Panc1 (cell line): ENCODE data around the gene ADGRV1. TPM values are rescaled to one million over a fixed set of nuclear protein-coding genes. Genes with fewer than 3 reads are reported as not detected.

Experiments
- ATAC-seq: fragments of 200-7000 bp; cut with Tn5 transposase; 2 replicates; pipeline ENCODE4 v1.9.1; 2020; ENCODE audit warnings: mild to moderate bottlenecking, moderate library complexity
- BruUV-seq: library from RNA; stranded (reverse); fragments of 400-500 nt; replicated peaks from 2 replicates; lab custom pipeline; 2021; lab: Mats Ljungman, UMichigan
- CTCF ChIA-PET: fragments of 300-600 bp; sonication (Branson Sonifier 250); formaldehyde crosslinking; loops from one replicate; lab custom pipeline; 2022; ENCODE audit warnings: antibody characterized with exemption; lab: Charles Lee
- POLR2A ChIA-PET: fragments of 300-600 bp; sonication (Branson Sonifier 250); formaldehyde crosslinking; loops from one replicate; lab custom pipeline; 2022; ENCODE audit warnings: antibody characterized with exemption; lab: Charles Lee
- DNase-seq: peaks from one replicate; pipeline ENCODE4 v3.0.0-alpha.2; 2010; ENCODE audit warnings: low read depth, low spot score
- H3K27ac ChIP-seq: 2 replicates; pipeline ENCODE4 v1.5.1; 2011; ENCODE audit warnings: mild to moderate bottlenecking, low read length, inconsistent platforms
- H3K27me3 ChIP-seq: fragments of 200-500 bp; sonication (Bioruptor generic); 2 replicates; pipeline ENCODE4 v1.6.0; 2014; ENCODE audit warnings: low read length, inconsistent platforms; ENCODE audit not compliant: control insufficient read depth, insufficient read depth
- H3K36me3 ChIP-seq: fragments of 200-500 bp; sonication (Bioruptor generic); 2 replicates; pipeline ENCODE4 v1.5.1; 2014; ENCODE audit warnings: inconsistent platforms, mild to moderate bottlenecking, low read length, moderate library complexity; ENCODE audit not compliant: control insufficient read depth, insufficient read depth
- H3K4me1 ChIP-seq: 2 replicates; pipeline ENCODE4 v1.5.1; 2011; ENCODE audit warnings: inconsistent platforms, mild to moderate bottlenecking, low read length, moderate library complexity; ENCODE audit not compliant: control insufficient read depth, insufficient read depth
- H3K4me3 ChIP-seq, 2 experiments: 2 replicates each; pipeline ENCODE4 v1.5.1; 2011 to 2012; ENCODE audit warnings: low read depth in 2 of 2, low read length in 2 of 2, mild to moderate bottlenecking in 2 of 2, inconsistent platforms in 1 of 2, moderate library complexity in 1 of 2
- H3K9me3 ChIP-seq: fragments of 200-500 bp; sonication (Bioruptor generic); 2 replicates; pipeline ENCODE4 v1.5.1; 2014; ENCODE audit warnings: low read depth, mild to moderate bottlenecking, inconsistent platforms, low read length, moderate library complexity; ENCODE audit not compliant: control insufficient read depth, insufficient read depth
- CTCF ChIP-seq: fragments of 450-650 bp; IDR thresholded peaks from 2 replicates; pipeline ENCODE4 v1.5.1; 2017; ENCODE audit warnings: mild to moderate bottlenecking
- POLR2AphosphoS5 ChIP-seq: IDR thresholded peaks from 2 replicates; pipeline ENCODE4 v1.6.1; 2012; ENCODE audit warnings: mild to moderate bottlenecking, low read depth, low read length, moderate library complexity
- REST ChIP-seq, 2 experiments: IDR thresholded peaks; 2 replicates each; pipeline ENCODE4 v1.6.1; 2011 to 2012; ENCODE audit warnings: low read depth in 2 of 2, control low read depth in 1 of 2, low read length in 1 of 2, mild to moderate bottlenecking in 1 of 2, moderate library complexity in 1 of 2; ENCODE audit not compliant: insufficient read depth in 1 of 2
- SIN3A ChIP-seq: IDR thresholded peaks from 2 replicates; pipeline ENCODE4 v1.6.1; 2012; ENCODE audit warnings: low read depth, mild to moderate bottlenecking, low read length, moderate library complexity, borderline replicate concordance; ENCODE audit not compliant: insufficient read depth
- TCF7L2 ChIP-seq: IDR thresholded peaks from 2 replicates; pipeline ENCODE4 v1.6.1; 2011; ENCODE audit warnings: mild to moderate bottlenecking, low read depth, low read length, inconsistent platforms
- in situ Hi-C: cut with HindIII; loops from 2 replicates; pipeline ENCODE4 v1.10.0; 2016; ENCODE audit warnings: low sequenced_read_pairs, low pct_unique_long_range_greater_than_20kb
- intact Hi-C: fragments of 100-400 bp; cut with micrococcal nuclease; formaldehyde crosslinking; loops from one replicate; pipeline ENCODE4 v1.10.0; 2022; ENCODE audit not compliant: unreplicated experiment
- total RNA-seq: library from RNA; stranded (reverse); gene quantifications from one replicate; pipeline ENCODE4 v1.2.1, GENCODE V29; 2021; ENCODE audit not compliant: unreplicated experiment

ADGRV1 gene
- total RNA-seq, 1 experiment from 2014 or later, result 0.49 TPM

- POLR2A ChIA-PET, result no interaction called here
- no peaks in the 10 kb centered on the region for H3K4me1 ChIP-seq
- no peaks in the 10 kb centered on the region for H3K36me3 ChIP-seq
- ATAC-seq, result no peak
- no peak overlapping the region for H3K4me3 ChIP-seq
- no TSS peak for BruUV-seq
- H3K27me3 ChIP-seq, result peaks cover 18% of the 10 kb centered on the region; the same call in 1 of the 2 replicates
- DNase-seq, result no peak
- in situ Hi-C loops, result no loop called here
- CTCF ChIA-PET, result no interaction called here
- intact Hi-C loops, result no loop called here
- no peak overlapping the region for H3K27ac ChIP-seq
- H3K9me3 ChIP-seq, result no peaks in the 10 kb centered on the region
- TF ChIP-seq CTCF, result no peak
- no peak for TF ChIP-seq TCF7L2
- TF ChIP-seq SIN3A, result no peak
- TF ChIP-seq REST (IDR thresholded peaks at IDR 0.05; ENCODE audit: insufficient read depth in 1 of 2, low read depth in 2 of 2, low read length in 1 of 2), result no peak
- no peak for TF ChIP-seq POLR2AphosphoS5
Observed at GRCh38 chr5:90628492-90628891, 69.9 kb downstream of the ADGRV1 start.

- Histone ChIP-seq H3K27ac (no peak overlapping the region), H3K9me3 (no peaks in the 10 kb centered on the region), H3K4me3 (no peak overlapping the region), H3K27me3 (peaks cover 11% of the 10 kb centered on the region; the same call in 1 of the 2 replicates), H3K36me3 (no peaks in the 10 kb centered on the region), H3K4me1 (no peaks in the 10 kb centered on the region)
- no peak for TF ChIP-seq TCF7L2
- TF ChIP-seq SIN3A, result no peak
- TF ChIP-seq CTCF, result no peak
- TF ChIP-seq POLR2AphosphoS5, result no peak
- TF ChIP-seq REST (IDR thresholded peaks at IDR 0.05; ENCODE audit: insufficient read depth in 1 of 2, low read depth in 2 of 2, low read length in 1 of 2), result no peak
- no TSS peak for BruUV-seq
- no peak for DNase-seq
- no peak for ATAC-seq
- intact Hi-C loops, result no loop called here
- POLR2A ChIA-PET, result no interaction called here
- in situ Hi-C loops, result no loop called here
- CTCF ChIA-PET, result no interaction called here
Observed at GRCh38 chr5:90632791-90633190, 74.2 kb downstream of the ADGRV1 start.
